Thyroid gland (tissue), 4 donors: ENCODE results near the gene CYB561D1.

Source experiments
- CTCF ChIP-seq, 6 experiments: fragments of 200-600 bp in 3 of 6; fragments of 450-650 bp in 3 of 6; sonication (generic) in 3 of 6; IDR thresholded peaks; one replicate each; pipeline ENCODE4 v1.5.1; 2016 to 2019; ENCODE audit warnings: antibody characterized with exemption in 6 of 6, mild to moderate bottlenecking in 2 of 6, inconsistent platforms in 1 of 6, moderate library complexity in 1 of 6
- POLR2A ChIP-seq, 2 donors: fragments of 450-650 bp; IDR thresholded peaks; one replicate each; pipeline ENCODE4 v1.6.1; 2017; ENCODE audit warnings: antibody characterized with exemption in 2 of 2, mild to moderate bottlenecking in 2 of 2, moderate library complexity in 1 of 2

- no peak for TF ChIP-seq CTCF (IDR thresholded peaks at IDR 0.05)
- no peak for TF ChIP-seq POLR2A (IDR thresholded peaks at IDR 0.05)
Observed at GRCh38 chr1:109521002-109521951, 27.4 kb downstream of the CYB561D1 start.
